HG02798 (cell line): ENCODE measurements around the gene TSC2.
"Not testable (repeated sequence)": the region's sequence is repeated elsewhere in the genome, so short reads cannot be mapped to it uniquely, and the experiment has no call there.

ENCODE experiments used
- ATAC-seq: cut with Tn5 transposase; IDR thresholded peaks from one replicate; pipeline ENCODE4 v1.9.1; 2021; ENCODE audit warnings: mild to moderate bottlenecking; ENCODE audit not compliant: unreplicated experiment, poor library complexity

The TSC2 gene

DNA sequence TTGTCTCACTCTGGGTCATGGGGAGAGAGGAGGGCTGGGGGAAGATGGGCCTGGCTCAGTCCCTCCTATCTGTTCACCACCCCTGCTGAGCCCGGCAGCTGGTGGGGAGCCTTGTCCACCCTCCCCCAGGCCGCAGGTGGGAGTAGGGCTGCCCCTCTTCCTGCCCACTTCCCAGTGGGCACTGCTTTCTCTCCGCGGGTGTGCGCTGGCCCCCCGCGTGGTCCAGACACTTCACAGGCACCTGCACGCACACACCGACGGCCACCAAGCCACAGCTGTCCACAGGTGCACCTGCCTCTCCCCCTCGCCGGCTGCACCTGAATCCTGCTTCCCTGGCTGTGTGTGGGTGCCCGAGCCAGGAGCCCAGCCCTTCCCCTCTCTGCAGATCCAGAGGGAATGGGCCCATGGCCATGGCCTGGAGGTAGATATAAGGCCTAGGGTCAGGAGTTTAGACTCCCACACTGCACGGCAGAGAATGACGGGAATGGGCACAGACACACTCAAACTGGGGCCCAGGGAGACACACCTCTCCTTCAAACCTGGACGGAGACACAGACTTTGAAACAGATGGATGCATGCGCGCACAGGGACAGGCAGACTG is 19.1 kb upstream of the TSC2 start:
- ATAC-seq: no peak

DNA sequence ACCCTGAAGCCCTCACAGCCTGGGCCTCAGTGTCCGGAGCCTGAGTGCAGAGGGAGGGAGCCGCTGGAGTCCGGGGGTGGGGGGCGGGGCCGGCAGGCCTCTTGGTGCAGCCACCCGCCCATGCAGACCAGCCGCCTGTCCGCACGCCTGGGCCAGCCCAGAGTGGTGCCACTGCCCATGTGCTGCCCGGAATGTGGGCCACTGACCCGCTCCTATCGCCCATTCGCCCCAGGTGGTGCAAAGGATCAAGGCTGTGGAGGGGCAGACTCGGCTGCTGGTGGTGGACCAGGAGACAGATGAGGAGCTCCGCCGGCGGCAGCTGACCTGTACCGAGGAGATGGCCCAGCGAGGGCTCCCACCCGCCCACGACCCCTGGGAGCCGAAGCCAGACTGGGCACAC is 18.4 kb upstream of the TSC2 start:
- ATAC-seq: no peak

DNA sequence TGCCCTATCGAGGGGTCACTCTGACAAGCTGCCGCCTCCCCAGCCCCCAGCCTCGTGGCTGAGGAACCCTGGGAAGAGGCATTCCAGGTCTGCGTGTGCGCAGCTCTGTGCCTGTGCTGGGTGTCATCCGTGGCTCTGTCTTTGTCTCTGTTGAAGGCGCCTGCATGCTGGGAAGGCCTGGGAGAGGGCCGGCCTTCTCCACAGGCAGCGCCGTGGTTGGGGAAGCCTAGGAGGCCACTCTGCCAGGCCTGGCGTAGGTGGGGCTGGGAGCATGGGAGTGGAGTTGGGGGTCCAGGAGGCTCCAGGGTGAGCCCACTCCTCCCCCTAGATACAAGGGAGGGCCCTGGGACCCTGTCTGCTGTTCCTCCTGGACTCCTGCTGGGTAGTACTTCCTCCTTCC is 17.7 kb upstream of the TSC2 start:
- ATAC-seq: no peak

DNA sequence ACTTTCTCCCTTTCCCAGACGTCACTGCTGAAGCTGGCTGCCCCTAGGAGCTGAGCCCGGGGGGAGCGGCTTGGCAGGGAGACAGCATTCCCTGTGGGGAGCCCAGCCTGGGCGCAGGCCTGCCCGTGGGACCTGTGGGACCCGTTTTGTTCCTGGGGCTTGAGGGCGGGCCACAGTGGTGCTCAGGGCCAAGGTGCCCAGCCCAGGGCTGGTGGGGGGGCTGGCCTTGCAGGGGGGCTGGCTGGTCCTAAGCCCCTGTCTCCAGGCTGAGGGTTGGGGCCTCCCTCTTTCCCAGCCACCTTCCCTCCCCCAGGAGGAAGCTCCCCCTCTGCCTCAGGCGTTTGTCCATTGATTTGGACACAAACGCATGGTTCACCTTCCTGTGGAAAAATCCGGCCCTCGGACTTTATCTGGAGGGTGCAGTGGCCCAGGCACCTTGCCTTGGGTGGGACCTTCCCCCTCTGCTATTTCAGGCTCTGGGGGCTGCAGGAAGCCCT is 16.7 kb upstream of the TSC2 start:
- no peak for ATAC-seq

DNA sequence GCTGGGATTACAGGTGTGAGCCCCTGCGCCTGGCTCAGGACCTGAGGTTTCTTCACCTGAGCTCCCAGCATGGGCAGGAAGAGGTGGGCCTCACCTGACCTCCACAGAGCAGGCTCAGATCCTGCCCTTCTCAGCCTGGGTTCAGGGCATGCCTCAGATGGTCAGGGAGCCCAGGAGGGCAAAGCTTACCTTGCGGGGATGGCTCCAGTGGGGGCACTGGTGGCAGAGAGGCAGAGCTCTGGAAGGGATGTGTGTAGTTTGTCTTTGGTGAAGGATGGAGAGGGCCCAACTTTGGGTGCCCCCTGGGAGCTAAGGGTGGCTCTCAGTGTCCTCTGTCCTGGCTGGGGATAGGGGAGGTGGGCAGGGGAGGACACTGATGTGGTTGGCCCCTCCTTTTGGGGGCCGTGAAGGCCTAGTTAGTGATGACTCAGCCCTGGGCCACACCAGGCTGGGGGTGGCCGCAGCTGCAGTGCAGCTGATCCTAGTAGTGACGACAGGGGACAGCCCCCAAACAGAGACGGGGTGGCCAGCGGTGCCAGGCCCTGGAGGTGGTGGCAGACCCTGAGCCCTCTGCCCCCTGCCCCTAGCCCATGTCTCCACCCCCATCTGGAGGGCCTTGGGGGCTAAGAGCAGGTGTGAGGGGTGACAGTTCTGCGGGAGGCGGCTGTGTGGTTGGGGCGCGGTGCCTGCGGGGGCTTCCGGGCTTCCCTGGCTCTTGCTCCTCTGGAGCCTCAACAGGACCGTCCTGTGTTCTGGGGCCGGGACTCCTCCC is 15.3 kb upstream of the TSC2 start:
- ATAC-seq: no peak

DNA sequence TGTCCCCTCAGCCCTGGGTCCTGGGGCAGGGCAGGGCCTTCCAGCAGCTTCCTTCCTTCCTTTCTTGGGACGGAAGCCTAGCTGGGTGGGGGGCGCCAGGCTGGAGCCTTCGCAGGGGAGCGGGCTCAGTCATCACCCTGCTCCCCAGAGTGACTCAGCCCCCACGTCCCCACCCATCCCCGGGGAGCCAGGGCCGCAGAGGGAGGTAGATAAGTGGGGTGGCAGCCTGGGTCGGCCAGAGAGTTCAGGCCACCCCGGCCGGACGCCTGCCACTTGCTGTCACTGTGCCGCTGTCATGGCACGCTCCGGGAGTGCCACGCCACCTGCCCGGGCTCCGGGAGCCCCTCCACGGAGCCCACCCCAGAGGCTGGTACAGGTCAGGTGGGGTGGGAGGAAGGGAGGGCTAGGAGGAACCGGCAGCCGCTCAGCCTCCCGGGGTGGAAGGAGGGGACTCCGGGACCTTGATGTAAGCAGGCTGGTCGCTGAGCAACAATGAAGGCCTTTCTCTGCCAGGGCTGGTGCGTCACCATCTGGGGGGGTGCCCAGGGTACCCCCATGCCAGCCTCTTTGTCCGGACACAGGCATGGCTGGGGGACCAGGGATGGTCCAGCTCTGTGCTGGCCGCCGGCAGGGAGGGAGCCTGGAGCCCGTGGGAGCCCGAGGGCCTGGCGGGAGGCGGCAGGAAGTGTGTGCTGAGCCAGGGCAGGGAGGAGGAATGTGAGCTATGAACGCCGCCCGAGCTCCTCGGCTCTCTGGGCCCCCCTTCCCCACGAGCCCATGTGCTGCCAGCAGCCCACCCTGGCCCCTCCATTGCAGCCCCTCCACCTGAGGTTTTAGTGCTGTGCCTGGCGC is 14.5 kb upstream of the TSC2 start:
- no peak for ATAC-seq

DNA sequence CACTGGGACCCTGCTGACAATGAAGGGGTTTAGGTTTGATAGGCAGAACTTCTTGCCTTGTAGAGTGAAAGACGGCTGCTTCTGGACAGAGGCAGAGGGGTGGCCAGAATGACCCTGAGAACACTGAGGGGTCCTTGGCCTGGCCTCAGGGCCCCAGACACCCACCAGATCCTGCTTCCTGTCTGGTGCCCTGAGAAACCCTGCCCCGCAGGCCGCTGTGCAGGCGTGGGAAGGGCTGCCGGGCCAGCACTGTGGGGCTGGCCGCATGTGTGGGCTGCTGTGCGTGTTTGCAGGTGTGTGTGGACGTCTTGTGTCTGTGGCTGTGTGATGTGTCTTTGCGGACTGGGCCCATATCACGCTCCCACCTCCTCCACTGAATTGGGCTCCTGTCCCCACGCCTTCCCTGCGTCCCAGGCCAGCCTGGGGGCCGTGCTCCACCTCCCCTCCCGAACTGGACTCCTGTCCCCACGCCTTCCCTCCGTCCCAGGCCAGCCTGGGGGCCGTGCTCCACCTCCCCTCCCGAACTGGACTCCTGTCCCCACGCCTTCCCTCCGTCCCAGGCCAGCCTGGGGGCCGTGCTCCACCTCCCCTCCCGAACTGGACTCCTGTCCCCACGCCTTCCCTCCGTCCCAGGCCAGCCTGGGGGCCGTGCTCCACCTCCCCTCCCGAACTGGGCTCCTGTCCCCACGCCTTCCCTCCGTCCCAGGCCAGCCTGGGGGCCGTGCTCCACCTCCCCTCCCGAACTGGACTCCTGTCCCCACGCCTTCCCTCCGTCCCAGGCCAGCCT is 13.7 kb upstream of the TSC2 start:
- ATAC-seq: not testable (repeated sequence)

DNA sequence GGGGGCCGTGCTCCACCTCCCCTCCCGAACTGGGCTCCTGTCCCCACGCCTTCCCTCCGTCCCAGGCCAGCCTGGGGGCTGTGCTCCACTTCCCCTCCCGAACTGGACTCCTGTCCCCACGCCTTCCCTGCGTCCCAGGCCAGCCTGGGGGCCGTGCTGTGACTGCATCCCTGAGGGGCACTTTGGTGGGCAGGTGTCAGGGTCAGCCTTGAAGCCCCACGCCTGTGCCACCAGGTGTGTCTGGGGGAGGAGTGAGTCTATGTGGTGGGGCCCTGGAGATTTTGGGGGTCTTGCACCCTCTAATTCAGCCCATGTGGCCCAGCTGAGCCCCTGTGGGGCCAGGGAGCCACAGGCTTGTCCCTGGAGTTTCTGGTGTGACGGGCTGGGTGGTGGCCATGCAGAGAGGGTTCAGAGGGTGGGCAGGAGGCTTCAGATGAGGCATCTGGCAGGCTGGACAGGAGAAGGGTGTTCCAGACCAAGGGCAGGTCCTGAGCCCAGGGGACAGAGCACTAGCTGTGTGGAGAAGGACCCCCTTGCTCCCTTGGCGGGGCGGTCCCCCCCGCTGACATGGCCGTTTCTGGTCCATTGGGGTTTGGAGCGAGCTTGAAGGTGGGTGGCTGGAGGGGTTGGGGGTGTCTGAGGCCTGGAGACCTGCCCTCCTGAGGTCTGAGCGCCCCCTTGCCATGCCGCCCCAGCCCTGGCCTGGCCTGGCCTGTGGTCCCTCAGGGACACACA is 12.9 kb upstream of the TSC2 start:
- ATAC-seq: no peak

DNA sequence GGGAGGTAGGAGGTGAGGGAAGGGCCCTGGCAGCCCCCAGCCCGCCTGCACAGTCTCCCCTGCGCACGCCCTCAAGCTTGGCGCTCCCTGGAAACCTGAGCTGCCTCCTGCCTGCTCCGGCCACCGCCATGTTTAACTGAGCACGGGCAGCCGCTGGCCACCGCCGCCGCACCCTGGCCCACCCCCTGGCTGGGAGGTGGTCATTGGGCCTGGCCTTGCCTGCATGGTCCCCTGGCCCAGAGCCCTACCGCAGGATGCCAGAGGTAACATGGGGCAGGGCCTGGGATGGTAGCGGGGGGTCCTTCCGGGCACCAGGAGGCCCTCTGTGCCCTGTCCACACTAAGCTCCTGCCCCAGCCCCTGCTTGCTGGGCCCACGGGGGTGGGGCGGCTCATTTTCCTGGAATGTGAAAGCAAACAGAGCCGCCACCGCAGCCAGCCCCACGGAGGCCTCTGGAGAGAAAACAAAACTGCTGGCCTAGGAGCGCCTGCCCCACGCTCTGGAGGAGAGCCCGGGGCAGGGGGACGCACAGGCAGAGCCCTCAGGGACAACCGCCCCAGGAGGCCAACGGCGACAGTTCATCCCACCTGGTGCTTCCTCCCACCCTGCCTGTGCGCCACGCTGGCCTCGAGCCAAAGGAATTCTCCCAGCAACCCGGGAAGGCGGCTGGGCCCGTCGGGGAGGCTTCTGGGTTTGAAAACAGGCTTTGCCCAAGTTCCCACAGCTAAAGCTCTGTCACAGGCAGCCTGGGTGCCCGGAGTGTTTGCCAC is 12.2 kb upstream of the TSC2 start:
- ATAC-seq: no peak

DNA sequence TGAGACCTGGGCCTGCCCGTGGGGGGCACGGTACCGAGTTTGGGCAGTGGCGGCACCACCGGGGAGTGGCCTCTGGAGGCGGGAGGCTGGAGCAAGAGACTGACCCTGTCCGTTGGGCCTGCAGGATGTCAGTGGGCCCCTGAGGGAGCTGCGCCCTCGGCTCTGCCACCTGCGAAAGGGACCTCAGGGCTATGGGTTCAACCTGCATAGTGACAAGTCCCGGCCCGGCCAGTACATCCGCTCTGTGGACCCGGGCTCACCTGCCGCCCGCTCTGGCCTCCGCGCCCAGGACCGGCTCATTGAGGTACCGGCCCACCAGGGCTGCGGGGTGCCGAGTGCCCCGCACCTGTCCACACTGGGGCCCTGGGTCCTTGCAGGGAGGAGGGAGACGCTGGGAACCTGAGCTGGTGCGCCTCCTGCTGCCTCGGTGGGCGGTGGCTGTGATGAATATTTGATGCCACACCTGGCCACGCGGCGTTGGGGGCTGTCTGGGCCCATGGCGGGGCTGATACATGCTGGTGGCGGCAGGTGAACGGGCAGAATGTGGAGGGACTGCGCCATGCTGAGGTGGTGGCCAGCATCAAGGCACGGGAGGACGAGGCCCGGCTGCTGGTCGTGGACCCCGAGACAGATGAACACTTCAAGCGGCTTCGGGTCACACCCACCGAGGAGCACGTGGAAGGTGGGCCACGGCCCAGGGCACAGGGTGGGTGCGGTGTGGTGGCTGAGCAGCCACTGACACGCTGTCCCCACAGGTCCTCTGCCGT is 11.4 kb upstream of the TSC2 start:
- no peak for ATAC-seq

DNA sequence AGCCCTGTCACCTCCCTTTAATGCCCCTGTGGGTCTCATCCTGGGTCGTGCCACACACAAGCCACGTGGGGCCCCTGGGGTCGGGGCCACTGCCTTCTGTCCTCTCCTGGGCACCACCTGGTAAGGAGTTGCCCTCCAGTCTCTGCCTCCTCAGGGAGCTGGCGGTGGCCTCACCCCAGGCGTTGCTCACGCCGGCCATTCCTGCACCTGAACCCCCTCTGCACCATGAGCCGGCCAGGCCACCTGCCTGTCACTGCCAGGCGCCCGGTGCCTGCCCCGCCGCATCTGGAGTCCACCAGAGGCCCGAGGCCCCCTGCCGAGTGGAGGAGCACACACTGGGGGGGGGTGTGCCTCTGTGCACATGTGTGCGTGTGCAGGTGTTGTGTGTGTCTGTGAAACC is 10.7 kb upstream of the TSC2 start:
- ATAC-seq: no peak

DNA sequence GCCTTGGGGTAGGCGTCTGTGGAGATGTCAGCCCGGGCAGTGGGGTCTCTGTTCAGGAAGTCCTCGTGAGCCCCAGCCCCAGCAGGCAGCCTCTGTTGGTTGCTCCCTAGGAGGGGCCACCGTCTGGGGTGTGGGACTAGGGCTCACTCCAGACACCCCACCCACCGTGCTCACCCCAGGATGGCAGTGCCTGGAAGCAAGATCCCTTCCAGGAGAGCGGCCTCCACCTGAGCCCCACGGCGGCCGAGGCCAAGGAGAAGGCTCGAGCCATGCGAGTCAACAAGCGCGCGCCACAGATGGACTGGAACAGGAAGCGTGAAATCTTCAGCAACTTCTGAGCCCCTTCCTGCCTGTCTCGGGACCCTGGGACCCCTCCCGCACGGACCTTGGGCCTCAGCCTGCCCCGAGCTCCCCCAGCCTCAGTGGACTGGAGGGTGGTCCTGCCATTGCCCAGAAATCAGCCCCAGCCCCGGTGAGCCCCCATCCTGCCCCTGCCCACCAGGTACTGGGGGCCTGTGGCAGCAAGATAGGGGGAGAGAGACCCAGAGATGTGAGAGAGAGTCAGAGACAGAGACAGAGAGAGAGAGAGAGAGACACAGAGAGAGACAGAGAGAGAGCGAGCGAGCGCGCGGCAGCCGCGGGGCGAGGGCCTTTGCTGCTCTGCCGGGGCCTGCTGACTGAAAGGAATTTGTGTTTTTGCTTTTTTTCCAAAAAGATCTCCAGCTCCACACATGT is 10.0 kb upstream of the TSC2 start:
- ATAC-seq: no peak

DNA sequence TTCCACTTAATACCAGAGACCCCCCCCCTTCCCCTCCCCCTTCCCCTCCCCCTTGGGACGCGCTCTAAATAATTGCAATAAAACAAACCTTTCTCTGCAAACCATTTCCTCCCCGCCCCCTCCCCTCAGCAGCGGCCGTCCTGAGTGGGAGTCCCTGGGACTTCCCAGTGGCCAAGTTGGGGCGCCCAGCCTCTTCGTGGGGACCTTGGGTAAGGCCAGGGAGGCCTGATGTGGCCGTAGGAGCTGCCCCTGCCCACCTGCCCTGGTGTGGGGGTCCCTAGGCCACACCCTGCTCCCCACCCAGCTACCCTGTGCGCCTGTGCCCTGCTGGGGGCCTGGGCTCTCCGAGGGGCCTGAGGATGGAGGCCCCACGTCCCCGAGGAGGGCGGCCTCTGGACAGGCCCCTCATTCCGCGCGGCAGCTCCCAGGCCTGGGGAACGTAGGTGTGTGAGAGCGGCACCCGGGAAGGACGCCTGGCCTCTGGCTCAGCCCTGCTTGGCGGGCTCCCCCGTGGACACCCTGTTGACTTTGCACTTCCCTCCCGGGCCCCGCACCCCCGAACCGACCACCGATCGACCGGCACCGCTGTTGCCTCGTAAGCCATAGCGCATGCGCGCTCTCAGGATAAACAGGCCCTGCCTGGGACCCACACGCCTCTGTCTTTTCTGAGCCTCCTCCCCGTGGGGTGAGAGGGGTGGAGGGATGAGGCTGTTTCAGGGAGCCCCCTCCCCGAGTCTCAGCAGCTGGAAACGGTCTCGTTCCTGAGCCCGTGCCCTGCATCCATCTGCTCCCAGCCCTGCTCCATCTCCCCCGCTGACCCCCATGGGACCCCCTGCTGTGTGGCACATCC is 9.2 kb upstream of the TSC2 start:
- ATAC-seq: no peak

DNA sequence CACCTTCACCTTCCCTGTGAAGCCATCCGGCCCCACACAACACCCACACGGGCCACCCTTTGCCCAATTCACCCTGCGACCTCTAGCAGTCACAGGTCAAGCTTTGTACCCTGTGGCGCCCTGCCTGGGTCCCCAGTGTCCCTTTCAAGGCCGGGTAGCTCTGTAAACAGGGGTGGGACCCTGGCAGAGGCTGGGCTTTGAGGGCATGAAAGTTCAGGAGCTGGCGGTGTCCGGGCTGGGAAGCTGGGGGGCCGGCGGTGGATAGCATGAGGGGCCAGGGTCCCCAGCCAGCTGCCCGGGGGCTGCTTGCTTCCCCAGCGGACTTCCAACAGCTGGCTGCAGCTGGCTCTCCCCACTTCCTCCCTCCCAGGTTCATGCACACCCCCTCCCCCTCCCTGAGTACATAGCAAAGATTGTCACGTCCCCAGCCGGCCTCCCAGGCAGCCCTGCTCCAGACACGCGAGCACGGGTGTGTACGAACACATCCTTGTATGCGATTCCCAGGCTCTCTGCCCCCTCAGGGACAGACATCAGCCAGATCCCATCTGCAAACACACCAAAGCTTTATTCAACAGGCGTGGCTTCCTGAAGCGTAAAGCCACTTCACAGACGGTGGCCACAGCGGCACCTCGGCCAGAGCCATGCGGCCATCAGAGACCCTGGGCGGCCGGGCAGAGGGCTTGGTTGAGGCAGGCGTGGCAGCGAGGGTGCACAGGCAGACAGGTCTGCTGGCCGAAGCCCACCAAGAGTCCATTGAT is 8.3 kb upstream of the TSC2 start:
- ATAC-seq: no peak

DNA sequence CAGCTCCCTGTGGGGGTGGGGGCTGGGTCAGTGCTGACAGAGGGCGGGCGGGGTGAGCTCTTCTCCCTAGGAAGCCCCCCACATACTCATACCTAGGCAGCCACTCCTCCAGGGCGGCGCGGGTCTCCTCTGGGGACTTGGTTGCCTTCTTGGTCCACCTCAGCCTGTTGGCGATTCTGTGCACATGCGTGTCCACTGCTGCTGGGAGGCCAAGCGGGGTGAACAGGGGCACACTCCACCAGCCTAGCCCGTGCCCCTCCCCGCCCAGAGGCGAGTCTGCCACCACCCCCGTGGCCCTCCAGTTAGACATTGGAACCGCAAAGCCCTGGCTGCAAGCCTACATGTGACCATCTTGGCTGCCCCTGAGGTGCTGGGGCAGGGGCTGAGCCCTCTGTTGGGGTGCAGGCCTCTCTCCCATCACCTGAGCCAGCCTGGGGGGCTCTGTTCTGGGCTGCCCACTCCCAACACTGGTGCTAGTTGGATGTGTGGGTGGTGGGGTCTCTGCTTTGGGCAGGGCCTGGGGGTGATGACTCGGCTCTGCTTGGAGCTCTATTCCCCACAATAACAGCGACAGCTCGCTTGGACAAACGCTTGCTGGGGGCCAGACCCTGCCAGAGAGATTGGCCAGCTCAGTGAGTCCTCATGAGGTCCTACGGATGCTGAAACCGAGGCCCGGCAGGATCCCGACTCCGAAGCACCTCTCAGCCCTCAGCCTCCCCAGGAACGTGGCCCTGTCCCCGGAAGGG is 7.6 kb upstream of the TSC2 start:
- no peak for ATAC-seq
